Measurements from ENCODE around the gene ADK. TPM values are rescaled to one million over a fixed set of nuclear protein-coding genes. Genes with fewer than 3 reads are reported as not detected.
A peak's percentile ranks its signal among the peaks of the same experiment; 100 is the strongest.

Gene ADK
- polyA plus RNA-seq, 1 experiment = 41.9 TPM

DNA sequence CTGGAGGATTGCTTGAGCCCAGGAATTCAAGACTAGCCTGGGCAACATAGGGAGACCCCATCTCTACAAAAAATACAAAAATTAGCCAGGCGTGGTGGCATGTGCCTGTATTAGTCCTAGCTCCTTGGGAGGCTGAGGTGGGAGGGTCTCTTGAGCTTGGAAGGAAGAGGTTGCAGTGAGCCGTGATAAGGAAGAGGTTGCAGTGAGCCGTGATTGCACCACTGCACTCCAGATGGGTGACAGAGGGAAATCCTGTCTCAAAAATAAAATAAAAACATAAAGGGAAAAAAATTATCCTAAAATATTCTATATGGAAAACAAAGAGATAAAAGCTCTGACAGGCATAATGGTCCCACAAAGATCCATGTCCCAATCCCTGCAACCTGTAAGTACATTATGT lies 587.5 kb downstream of the ADK start:
- no peak for DNase-seq (ENCODE audit: low read depth, low spot score)
- CTCF ChIA-PET = interaction anchor here (1.4 kb wide), 1 partner anchor 21 kb away, joined by 4 read pairs; no protein-coding TSS in a partner anchor
- Histone ChIP-seq H3K27ac (ENCODE audit: low read depth, low read length) (no peak overlapping the region), H3K27me3 (ENCODE audit: control insufficient read depth, insufficient read depth, low read length) (no peaks in the 10 kb centered on the region), H3K9me3 (ENCODE audit: control insufficient read depth, insufficient read depth, low read length) (no peaks in the 10 kb centered on the region), H3K4me3 (ENCODE audit: low read depth, low read length) (no peak overlapping the region)
- TF ChIP-seq, protein P1, sequence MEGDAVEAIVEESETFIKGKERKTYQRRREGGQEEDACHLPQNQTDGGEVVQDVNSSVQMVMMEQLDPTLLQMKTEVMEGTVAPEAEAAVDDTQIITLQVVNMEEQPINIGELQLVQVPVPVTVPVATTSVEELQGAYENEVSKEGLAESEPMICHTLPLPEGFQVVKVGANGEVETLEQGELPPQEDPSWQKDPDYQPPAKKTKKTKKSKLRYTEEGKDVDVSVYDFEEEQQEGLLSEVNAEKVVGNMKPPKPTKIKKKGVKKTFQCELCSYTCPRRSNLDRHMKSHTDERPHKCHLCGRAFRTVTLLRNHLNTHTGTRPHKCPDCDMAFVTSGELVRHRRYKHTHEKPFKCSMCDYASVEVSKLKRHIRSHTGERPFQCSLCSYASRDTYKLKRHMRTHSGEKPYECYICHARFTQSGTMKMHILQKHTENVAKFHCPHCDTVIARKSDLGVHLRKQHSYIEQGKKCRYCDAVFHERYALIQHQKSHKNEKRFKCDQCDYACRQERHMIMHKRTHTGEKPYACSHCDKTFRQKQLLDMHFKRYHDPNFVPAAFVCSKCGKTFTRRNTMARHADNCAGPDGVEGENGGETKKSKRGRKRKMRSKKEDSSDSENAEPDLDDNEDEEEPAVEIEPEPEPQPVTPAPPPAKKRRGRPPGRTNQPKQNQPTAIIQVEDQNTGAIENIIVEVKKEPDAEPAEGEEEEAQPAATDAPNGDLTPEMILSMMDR (IDR thresholded peaks at IDR 0.05; ENCODE audit: low read depth, low read length) = no peak
- POLR2A ChIA-PET = no interaction called here

DNA sequence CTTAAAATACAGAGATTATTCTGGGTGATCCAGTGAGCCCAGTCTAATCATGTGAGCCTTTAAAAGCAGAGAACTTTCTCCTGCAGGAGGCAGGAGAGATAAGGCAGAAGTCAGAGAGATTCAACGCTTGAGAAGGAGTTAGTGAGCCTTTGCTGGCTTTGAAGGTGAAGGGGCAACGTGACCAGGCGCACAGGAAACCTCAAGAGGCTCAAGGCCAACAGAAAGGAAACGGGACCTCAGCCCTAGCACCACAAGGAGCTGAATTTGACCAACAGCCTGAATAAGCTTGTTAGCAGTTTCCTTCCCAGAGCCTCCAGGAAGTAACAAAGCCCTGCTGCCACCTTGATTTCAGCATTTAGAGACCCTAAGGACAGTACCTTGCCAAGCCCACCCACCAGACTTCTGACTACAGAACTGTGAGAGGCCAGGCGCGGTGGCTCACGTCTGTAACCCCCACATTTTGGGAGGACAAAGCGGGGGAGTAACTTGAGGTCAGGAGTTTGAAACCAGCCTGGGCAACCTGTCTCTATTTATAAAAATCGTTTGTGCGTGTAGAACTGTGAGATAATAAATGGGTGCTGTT lies 588.1 kb downstream of the ADK start:
- DNase-seq (ENCODE audit: low read depth, low spot score) = no peak
- no peak overlapping the region for H3K4me3 ChIP-seq (ENCODE audit: low read depth, low read length)
- H3K27me3 ChIP-seq (ENCODE audit: control insufficient read depth, insufficient read depth, low read length) = no peaks in the 10 kb centered on the region
- TF ChIP-seq, protein P1 (IDR thresholded peaks at IDR 0.05; ENCODE audit: low read depth, low read length) = peak; percentile 46
- ChIA-PET POLR2A (no interaction called here), CTCF (interaction anchor here (0.6 to 1.4 kb wide), 3 partner anchors 21 to 495 kb away, joined by 3 to 6 read pairs (median 4); no protein-coding TSS in a partner anchor)
- no peak overlapping the region for H3K27ac ChIP-seq (ENCODE audit: low read depth, low read length)
- no peaks in the 10 kb centered on the region for H3K9me3 ChIP-seq (ENCODE audit: control insufficient read depth, insufficient read depth, low read length)

DNA sequence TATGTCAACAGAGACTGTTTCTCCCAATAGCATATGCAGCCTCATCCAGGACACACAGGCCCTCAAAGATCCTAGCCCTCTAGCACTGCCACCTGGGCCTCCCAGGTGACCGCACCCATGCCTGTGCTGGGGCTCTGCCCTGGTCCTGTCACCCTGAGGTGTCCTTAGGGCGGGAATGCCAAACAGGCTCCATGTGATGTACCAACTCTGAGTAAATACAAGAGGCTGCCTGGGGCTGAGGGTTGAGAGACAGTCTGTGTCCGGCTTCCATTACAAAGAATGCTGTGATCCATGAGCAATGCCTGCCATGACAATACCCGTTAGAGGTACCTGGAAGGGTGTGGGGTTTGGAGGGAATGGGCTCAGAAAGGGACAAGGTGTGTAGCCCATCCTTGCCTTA lies 592.4 kb downstream of the ADK start:
- TF ChIP-seq, protein P1 (IDR thresholded peaks at IDR 0.05; ENCODE audit: low read depth, low read length) = no peak
- ChIA-PET CTCF (no interaction called here), POLR2A (no interaction called here)
- H3K9me3 ChIP-seq (ENCODE audit: control insufficient read depth, insufficient read depth, low read length) = no peaks in the 10 kb centered on the region
- no peak overlapping the region for H3K27ac ChIP-seq (ENCODE audit: low read depth, low read length)
- DNase-seq (ENCODE audit: low read depth, low spot score) = no peak
- no peaks in the 10 kb centered on the region for H3K27me3 ChIP-seq (ENCODE audit: control insufficient read depth, insufficient read depth, low read length)
- no peak overlapping the region for H3K4me3 ChIP-seq (ENCODE audit: low read depth, low read length)

DNA sequence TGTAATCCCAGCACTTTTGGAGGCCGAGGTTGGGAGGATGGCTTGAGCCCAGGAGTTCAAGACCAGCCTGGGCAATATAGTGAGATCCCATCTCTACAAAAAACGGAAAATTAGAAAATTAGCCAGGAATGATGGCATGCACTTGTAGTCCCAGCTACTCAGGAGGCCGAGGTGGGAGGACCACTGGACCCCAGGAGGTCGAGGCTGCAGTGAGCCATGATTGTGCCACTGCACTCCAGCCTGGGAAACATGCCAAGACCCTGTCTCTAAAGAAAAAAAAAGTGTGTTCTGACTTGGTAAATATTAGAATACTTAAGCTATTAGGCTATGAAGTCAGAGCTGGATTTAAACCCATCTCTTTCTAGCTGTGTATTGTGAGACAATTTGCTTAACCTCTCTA lies 594.4 kb downstream of the ADK start:
- CTCF ChIA-PET = interaction anchor here (0.7 kb wide), 1 partner anchor 492 kb away, joined by 3 read pairs; no protein-coding TSS in a partner anchor
- POLR2A ChIA-PET = no interaction called here
- no peak overlapping the region for H3K27ac ChIP-seq (ENCODE audit: low read depth, low read length)
- H3K4me3 ChIP-seq (ENCODE audit: low read depth, low read length) = no peak overlapping the region
- DNase-seq (ENCODE audit: low read depth, low spot score) = no peak
- TF ChIP-seq, protein P1 (IDR thresholded peaks at IDR 0.05; ENCODE audit: low read depth, low read length) = no peak
- no peaks in the 10 kb centered on the region for H3K27me3 ChIP-seq (ENCODE audit: control insufficient read depth, insufficient read depth, low read length)
- no peaks in the 10 kb centered on the region for H3K9me3 ChIP-seq (ENCODE audit: control insufficient read depth, insufficient read depth, low read length)

DNA sequence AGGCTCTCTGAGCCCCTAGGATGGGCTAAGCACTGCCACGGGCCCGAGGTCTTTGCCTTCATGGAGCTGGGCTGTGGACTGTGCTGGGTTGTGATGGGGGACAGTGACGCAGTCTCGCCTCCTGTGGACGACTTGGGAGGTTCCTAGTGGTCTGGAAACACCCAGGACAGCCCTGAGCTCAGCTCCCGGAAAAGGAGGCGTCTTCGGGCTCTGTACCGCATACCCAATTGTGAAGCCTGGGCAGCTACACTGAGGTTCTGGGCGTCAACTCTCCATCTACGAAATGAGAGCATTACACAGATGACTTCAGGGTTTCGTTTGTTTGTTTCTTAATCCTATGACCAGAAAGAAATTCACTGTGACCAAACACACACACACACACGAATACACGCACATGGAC lies 595.8 kb downstream of the ADK start:
- H3K4me3 ChIP-seq (ENCODE audit: low read depth, low read length) = no peak overlapping the region
- TF ChIP-seq, protein P1 (IDR thresholded peaks at IDR 0.05; ENCODE audit: low read depth, low read length) = no peak

More for the DNA sequence above, 595.8 kb downstream of the ADK start:
- CTCF ChIA-PET = no interaction called here
- POLR2A ChIA-PET = no interaction called here
- DNase-seq (ENCODE audit: low read depth, low spot score) = no peak
- Histone ChIP-seq H3K9me3 (ENCODE audit: control insufficient read depth, insufficient read depth, low read length) (no peaks in the 10 kb centered on the region), H3K27me3 (ENCODE audit: control insufficient read depth, insufficient read depth, low read length) (no peaks in the 10 kb centered on the region), H3K27ac (ENCODE audit: low read depth, low read length) (no peak overlapping the region)

Measured in AG04450 (cell line).